SK-N-SH treated with all-trans-retinoic acid at 6 μM for 48 hours (cell line): Measurements from ENCODE around the gene FRA10AC1.

Experiments used
- ATAC-seq: fragments of 200-7000 bp; cut with Tn5 transposase; 3 replicates; pipeline ENCODE4 v1.9.1; 2020; ENCODE audit warnings: mild to moderate bottlenecking, moderate library complexity
- BACH2 ChIP-seq: fragments of 250-450 bp; sonication (Bioruptor Pico); IDR thresholded peaks from 2 replicates; pipeline ENCODE4 v1.9.0; 2021; ENCODE audit warnings: mild to moderate bottlenecking, borderline replicate concordance
- CSDC2 ChIP-seq: fragments of 250-450 bp; sonication (Bioruptor Pico); IDR thresholded peaks from 2 replicates; pipeline ENCODE4 v1.5.0; 2020; ENCODE audit warnings: mild to moderate bottlenecking, moderate library complexity
- ESRRG ChIP-seq: fragments of 250-450 bp; sonication (Bioruptor Pico); IDR thresholded peaks from 2 replicates; pipeline ENCODE4 v1.6.1; 2021; ENCODE audit warnings: mild to moderate bottlenecking
- GLIS3 ChIP-seq: fragments of 250-450 bp; sonication (Bioruptor Pico); IDR thresholded peaks from 2 replicates; pipeline ENCODE4 v1.5.0; 2020; ENCODE audit warnings: mild to moderate bottlenecking, moderate library complexity
- OSR1 ChIP-seq: fragments of 250-450 bp; sonication (Bioruptor Pico); IDR thresholded peaks from 2 replicates; pipeline ENCODE4 v1.8.0; 2022; ENCODE audit warnings: moderate library complexity, mild to moderate bottlenecking, inconsistent platforms
- PPARA ChIP-seq: fragments of 250-450 bp; sonication (Bioruptor Pico); IDR thresholded peaks from 2 replicates; pipeline ENCODE4 v1.5.0; 2020; ENCODE audit warnings: mild to moderate bottlenecking, borderline replicate concordance
- RARB ChIP-seq: fragments of 250-450 bp; sonication (Bioruptor Pico); IDR thresholded peaks from 2 replicates; pipeline ENCODE4 v1.8.0; 2021; ENCODE audit warnings: mild to moderate bottlenecking, moderate library complexity
- TCF4 ChIP-seq: fragments of 250-450 bp; sonication (Bioruptor Pico); IDR thresholded peaks from 2 replicates; pipeline ENCODE4 v1.8.0; 2021; ENCODE audit warnings: mild to moderate bottlenecking, moderate library complexity, borderline replicate concordance
- TOX ChIP-seq: fragments of 250-450 bp; sonication (Bioruptor Pico); IDR thresholded peaks from 2 replicates; pipeline ENCODE4 v1.8.0; 2021; ENCODE audit warnings: mild to moderate bottlenecking, moderate library complexity, borderline replicate concordance
- ZC3H10 ChIP-seq: fragments of 250-450 bp; sonication (Bioruptor Pico); IDR thresholded peaks from 2 replicates; pipeline ENCODE4 v1.5.1; 2021; ENCODE audit warnings: mild to moderate bottlenecking, moderate library complexity
- ZFP3 ChIP-seq: fragments of 250-450 bp; sonication (Bioruptor Pico); IDR thresholded peaks from 2 replicates; pipeline ENCODE4 v1.5.0; 2020; ENCODE audit warnings: mild to moderate bottlenecking, moderate library complexity
- ZFP30 ChIP-seq: fragments of 450-650 bp; formaldehyde crosslinking; IDR thresholded peaks from 2 replicates; pipeline ENCODE4 v1.5.0; 2022; ENCODE audit warnings: mild to moderate bottlenecking, moderate library complexity
- ZNF565 ChIP-seq: fragments of 450-650 bp; formaldehyde crosslinking; conservative IDR thresholded peaks from 2 replicates; pipeline ENCODE4 v1.5.0; 2020; ENCODE audit warnings: low read depth, mild to moderate bottlenecking, moderate library complexity
- ZNF70 ChIP-seq: fragments of 450-650 bp; formaldehyde crosslinking; IDR thresholded peaks from 2 replicates; pipeline ENCODE4 v1.5.0; 2020; ENCODE audit warnings: mild to moderate bottlenecking, moderate library complexity
- ZNF8 ChIP-seq: fragments of 450-650 bp; formaldehyde crosslinking; IDR thresholded peaks from 2 replicates; pipeline ENCODE4 v1.5.0; 2020; ENCODE audit warnings: mild to moderate bottlenecking, moderate library complexity
- TF ChIP-seq, protein P1 (sequence below): fragments of 250-450 bp; sonication (Bioruptor Pico); IDR thresholded peaks from 2 replicates; pipeline ENCODE4 v1.5.1; 2020; ENCODE audit warnings: low read depth, mild to moderate bottlenecking, moderate library complexity
- TF ChIP-seq, protein P2 (sequence below): fragments of 250-450 bp; sonication (Bioruptor Pico); IDR thresholded peaks from 2 replicates; pipeline ENCODE4 v1.8.0; 2021; ENCODE audit warnings: low read depth, mild to moderate bottlenecking, moderate library complexity, borderline replicate concordance
- TF ChIP-seq, protein P3 (sequence below): fragments of 250-450 bp; sonication (Bioruptor Pico); IDR thresholded peaks from 2 replicates; pipeline ENCODE4 v1.5.1; 2021; ENCODE audit warnings: mild to moderate bottlenecking, moderate library complexity
- TF ChIP-seq, protein P4 (sequence below): fragments of 250-450 bp; sonication (Bioruptor Pico); IDR thresholded peaks from 2 replicates; pipeline ENCODE4 v1.8.0; 2020; ENCODE audit warnings: mild to moderate bottlenecking, moderate library complexity, borderline replicate concordance
- TF ChIP-seq, protein P5 (sequence below): fragments of 250-450 bp; sonication (Bioruptor Pico); IDR thresholded peaks from 2 replicates; pipeline ENCODE4 v1.5.0; 2020; ENCODE audit warnings: mild to moderate bottlenecking, moderate library complexity

The FRA10AC1 gene

DNA sequence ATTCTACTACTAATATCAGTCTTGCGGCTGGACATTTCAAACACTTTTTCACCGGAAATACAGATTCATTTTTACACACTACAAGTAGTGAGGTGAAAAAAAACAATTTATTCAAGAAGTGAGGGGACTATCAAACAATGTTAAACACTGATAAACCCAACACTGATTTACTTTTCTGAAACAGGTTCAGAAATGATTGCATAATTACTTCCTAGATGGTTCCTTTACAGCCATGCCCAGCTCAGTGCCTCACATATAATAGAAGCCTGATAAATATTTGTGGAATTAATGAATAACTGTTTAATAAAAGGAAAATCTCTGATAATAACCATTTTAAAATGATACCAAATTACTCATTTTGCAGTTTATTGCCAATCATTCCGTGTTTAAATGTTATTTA, 34.6 kb downstream of the FRA10AC1 start:
- no peak for TF ChIP-seq ESRRG
- TF ChIP-seq, protein P1, sequence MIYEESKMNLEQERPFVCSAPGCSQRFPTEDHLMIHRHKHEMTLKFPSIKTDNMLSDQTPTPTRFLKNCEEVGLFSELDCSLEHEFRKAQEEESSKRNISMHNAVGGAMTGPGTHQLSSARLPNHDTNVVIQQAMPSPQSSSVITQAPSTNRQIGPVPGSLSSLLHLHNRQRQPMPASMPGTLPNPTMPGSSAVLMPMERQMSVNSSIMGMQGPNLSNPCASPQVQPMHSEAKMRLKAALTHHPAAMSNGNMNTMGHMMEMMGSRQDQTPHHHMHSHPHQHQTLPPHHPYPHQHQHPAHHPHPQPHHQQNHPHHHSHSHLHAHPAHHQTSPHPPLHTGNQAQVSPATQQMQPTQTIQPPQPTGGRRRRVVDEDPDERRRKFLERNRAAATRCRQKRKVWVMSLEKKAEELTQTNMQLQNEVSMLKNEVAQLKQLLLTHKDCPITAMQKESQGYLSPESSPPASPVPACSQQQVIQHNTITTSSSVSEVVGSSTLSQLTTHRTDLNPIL = no peak
- TF ChIP-seq, protein P2, sequence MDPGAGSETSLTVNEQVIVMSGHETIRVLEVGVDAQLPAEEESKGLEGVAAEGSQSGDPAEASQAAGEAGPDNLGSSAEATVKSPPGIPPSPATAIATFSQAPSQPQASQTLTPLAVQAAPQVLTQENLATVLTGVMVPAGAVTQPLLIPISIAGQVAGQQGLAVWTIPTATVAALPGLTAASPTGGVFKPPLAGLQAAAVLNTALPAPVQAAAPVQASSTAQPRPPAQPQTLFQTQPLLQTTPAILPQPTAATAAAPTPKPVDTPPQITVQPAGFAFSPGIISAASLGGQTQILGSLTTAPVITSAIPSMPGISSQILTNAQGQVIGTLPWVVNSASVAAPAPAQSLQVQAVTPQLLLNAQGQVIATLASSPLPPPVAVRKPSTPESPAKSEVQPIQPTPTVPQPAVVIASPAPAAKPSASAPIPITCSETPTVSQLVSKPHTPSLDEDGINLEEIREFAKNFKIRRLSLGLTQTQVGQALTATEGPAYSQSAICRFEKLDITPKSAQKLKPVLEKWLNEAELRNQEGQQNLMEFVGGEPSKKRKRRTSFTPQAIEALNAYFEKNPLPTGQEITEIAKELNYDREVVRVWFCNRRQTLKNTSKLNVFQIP (CRISPR knock-in tag) = no peak
- TF ChIP-seq, protein P3, sequence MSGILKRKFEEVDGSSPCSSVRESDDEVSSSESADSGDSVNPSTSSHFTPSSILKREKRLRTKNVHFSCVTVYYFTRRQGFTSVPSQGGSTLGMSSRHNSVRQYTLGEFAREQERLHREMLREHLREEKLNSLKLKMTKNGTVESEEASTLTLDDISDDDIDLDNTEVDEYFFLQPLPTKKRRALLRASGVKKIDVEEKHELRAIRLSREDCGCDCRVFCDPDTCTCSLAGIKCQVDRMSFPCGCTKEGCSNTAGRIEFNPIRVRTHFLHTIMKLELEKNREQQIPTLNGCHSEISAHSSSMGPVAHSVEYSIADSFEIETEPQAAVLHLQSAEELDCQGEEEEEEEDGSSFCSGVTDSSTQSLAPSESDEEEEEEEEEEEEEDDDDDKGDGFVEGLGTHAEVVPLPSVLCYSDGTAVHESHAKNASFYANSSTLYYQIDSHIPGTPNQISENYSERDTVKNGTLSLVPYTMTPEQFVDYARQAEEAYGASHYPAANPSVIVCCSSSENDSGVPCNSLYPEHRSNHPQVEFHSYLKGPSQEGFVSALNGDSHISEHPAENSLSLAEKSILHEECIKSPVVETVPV (CRISPR knock-in tag) = no peak
- TF ChIP-seq PPARA (CRISPR knock-in tag) = no peak
- TF ChIP-seq BACH2 (CRISPR knock-in tag) = no peak
- TF ChIP-seq CSDC2 = no peak
- no peak for TF ChIP-seq ZFP3 (CRISPR knock-in tag)
- no peak for TF ChIP-seq ZNF565 (CRISPR knock-in tag)
- TF ChIP-seq RARB (CRISPR knock-in tag) = no peak
- no peak for TF ChIP-seq TCF4 (CRISPR knock-in tag)
- TF ChIP-seq OSR1 (CRISPR knock-in tag) = no peak
- no peak for TF ChIP-seq ZNF70 (CRISPR knock-in tag)
- no peak for TF ChIP-seq ZC3H10
- no peak for TF ChIP-seq ZFP30 (CRISPR knock-in tag)
- ATAC-seq = no peak

DNA sequence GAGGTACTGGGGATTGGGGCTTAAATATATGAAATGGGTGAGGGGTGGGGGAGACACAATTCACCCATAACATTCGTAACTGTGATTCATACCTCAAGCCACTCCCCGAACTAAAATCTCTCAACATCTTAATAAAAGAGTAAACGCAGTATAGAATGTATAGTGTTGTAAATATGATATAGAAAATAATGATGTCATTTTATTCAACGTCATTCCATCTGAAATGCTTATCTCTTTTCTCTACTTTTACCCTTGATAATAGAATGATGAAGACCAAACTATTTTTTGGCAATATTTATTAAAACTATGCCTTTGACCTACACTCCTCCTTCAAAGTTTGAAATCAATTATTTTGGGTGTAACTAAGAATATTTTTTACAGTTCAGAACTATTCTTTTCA, 36.4 kb downstream of the FRA10AC1 start:
- no peak for ATAC-seq
- TF ChIP-seq ZNF8 (CRISPR knock-in tag) (no peak), TOX (CRISPR knock-in tag) (no peak), RARB (CRISPR knock-in tag) (no peak), TCF4 (CRISPR knock-in tag) (no peak), GLIS3 (CRISPR knock-in tag) (no peak)
- TF ChIP-seq, protein P2 (CRISPR knock-in tag) = no peak

DNA sequence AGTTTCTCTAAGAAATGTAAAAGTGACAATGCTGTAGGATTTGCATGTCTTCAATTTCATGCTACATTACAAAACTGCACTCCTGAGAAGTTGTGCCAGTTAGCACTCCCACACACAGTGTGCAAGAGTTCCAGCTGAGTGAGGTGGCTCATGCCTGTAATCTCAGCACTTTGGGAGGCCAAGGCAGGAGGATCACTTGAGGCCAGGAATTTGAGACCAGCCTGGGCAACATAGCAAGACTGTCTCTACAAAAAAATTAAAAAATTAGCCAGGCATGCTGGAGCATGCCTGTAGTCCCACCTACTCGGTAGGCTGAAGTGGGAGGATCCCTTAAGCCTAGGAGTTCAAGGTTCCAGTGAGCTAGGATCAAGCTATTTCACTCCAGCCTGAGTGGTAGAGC, 44.6 kb downstream of the FRA10AC1 start:
- no peak for TF ChIP-seq BACH2 (CRISPR knock-in tag)
- TF ChIP-seq, protein P3 (CRISPR knock-in tag) = no peak
- no peak for TF ChIP-seq ZFP30 (CRISPR knock-in tag)
- TF ChIP-seq, protein P2 (CRISPR knock-in tag) = no peak
- no peak for TF ChIP-seq ZC3H10
- TF ChIP-seq, all 23 proteins: peak for 0
- ATAC-seq = no peak

DNA sequence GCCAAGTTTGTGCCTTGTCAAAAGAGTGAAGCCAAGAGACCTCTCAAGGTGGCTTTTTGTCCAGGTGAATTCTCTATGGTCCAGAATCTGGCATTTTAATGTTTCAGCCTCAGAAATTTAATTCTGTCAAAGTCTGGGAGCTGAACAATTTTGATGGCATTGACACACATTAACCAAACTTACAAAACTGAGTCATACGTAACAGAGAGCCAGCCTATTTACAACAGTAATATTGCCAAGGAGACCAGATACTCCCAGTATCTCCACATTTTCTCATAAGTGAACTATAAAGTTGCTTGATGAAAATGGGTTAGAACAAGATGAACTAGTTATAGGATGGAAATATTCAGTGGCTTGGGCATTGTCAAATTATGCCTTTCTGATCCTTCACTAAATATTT, 46.2 kb downstream of the FRA10AC1 start:
- ATAC-seq = no peak
- TF ChIP-seq ESRRG (no peak), ZNF8 (CRISPR knock-in tag) (no peak), BACH2 (CRISPR knock-in tag) (no peak), GLIS3 (CRISPR knock-in tag) (no peak), ZC3H10 (no peak)
- TF ChIP-seq, protein P4, sequence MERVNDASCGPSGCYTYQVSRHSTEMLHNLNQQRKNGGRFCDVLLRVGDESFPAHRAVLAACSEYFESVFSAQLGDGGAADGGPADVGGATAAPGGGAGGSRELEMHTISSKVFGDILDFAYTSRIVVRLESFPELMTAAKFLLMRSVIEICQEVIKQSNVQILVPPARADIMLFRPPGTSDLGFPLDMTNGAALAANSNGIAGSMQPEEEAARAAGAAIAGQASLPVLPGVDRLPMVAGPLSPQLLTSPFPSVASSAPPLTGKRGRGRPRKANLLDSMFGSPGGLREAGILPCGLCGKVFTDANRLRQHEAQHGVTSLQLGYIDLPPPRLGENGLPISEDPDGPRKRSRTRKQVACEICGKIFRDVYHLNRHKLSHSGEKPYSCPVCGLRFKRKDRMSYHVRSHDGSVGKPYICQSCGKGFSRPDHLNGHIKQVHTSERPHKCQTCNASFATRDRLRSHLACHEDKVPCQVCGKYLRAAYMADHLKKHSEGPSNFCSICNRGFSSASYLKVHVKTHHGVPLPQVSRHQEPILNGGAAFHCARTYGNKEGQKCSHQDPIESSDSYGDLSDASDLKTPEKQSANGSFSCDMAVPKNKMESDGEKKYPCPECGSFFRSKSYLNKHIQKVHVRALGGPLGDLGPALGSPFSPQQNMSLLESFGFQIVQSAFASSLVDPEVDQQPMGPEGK (CRISPR knock-in tag) = no peak
- TF ChIP-seq, protein P5, sequence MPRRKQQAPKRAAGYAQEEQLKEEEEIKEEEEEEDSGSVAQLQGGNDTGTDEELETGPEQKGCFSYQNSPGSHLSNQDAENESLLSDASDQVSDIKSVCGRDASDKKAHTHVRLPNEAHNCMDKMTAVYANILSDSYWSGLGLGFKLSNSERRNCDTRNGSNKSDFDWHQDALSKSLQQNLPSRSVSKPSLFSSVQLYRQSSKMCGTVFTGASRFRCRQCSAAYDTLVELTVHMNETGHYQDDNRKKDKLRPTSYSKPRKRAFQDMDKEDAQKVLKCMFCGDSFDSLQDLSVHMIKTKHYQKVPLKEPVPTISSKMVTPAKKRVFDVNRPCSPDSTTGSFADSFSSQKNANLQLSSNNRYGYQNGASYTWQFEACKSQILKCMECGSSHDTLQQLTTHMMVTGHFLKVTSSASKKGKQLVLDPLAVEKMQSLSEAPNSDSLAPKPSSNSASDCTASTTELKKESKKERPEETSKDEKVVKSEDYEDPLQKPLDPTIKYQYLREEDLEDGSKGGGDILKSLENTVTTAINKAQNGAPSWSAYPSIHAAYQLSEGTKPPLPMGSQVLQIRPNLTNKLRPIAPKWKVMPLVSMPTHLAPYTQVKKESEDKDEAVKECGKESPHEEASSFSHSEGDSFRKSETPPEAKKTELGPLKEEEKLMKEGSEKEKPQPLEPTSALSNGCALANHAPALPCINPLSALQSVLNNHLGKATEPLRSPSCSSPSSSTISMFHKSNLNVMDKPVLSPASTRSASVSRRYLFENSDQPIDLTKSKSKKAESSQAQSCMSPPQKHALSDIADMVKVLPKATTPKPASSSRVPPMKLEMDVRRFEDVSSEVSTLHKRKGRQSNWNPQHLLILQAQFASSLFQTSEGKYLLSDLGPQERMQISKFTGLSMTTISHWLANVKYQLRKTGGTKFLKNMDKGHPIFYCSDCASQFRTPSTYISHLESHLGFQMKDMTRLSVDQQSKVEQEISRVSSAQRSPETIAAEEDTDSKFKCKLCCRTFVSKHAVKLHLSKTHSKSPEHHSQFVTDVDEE = no peak
- TF ChIP-seq, protein P1 = no peak
